AG04450 (cell line): ENCODE results near the gene ARHGEF25. TPM values are rescaled to one million over a fixed set of nuclear protein-coding genes. Genes with fewer than 3 reads are reported as not detected.

Source experiments
- CTCF ChIA-PET: fragments of 300-600, 350-600 bp; formaldehyde crosslinking; extraction: SDS; loops from one replicate; lab custom pipeline; 2022; ENCODE audit warnings: antibody characterized with exemption, inconsistent platforms; lab: Charles Lee
- POLR2A ChIA-PET: fragments of 350-600 bp; formaldehyde crosslinking; extraction: SDS; loops from one replicate; lab custom pipeline; 2021; ENCODE audit warnings: antibody characterized with exemption, inconsistent platforms; lab: Yijun Ruan, JAX
- DNase-seq: peaks from one replicate; pipeline ENCODE4 v3.0.0-alpha.2; 2011; ENCODE audit warnings: low read depth, low spot score
- H3K27ac ChIP-seq: one replicate; pipeline ENCODE4 v1.5.1; 2012; ENCODE audit warnings: low read depth, low read length, control low read depth
- H3K27me3 ChIP-seq: one replicate; pipeline ENCODE4 v1.6.0; 2012; ENCODE audit warnings: low read length; ENCODE audit not compliant: control insufficient read depth, insufficient read depth
- H3K4me3 ChIP-seq: 2 replicates; pipeline ENCODE4 v1.5.1; 2011; ENCODE audit warnings: mild to moderate bottlenecking, low read depth, low read length, control low read depth
- H3K9me3 ChIP-seq: 2 replicates; pipeline ENCODE4 v1.5.1; 2012; ENCODE audit warnings: low read length; ENCODE audit not compliant: control insufficient read depth, insufficient read depth
- CTCF ChIP-seq: IDR thresholded peaks from 2 replicates; pipeline ENCODE4 v1.5.1; 2011; ENCODE audit warnings: low read depth, low read length, control low read depth, inconsistent platforms
- polyA plus RNA-seq: library from polyadenylated mRNA; depleted of rRNA; stranded (reverse); fragments of >200 nt; gene quantifications from 2 replicates; pipeline ENCODE4 v1.2.3, GENCODE V29; 2011

ARHGEF25 gene
- polyA plus RNA-seq, 1 experiment, result 23.4 TPM

- no peak for TF ChIP-seq CTCF
- peak within 1 kb of the TSS; percentile 75 for H3K4me3 ChIP-seq
- no peak for DNase-seq
- CTCF ChIA-PET, result interaction anchor here (1.7 kb wide), 1 partner anchor 21 kb away, joined by 6 read pairs; no protein-coding TSS in a partner anchor
- H3K9me3 ChIP-seq, result no peaks in the 10 kb centered on the region; the same call in 1 of the 2 replicates
- peak within 1 kb of the TSS; percentile 39 for H3K27ac ChIP-seq
- POLR2A ChIA-PET, result no interaction called here
- H3K27me3 ChIP-seq, result no peaks in the 10 kb centered on the region
Observed at GRCh38 chr12:57604454-57604991, 6.7 kb upstream of the ARHGEF25 start, which contains the start of gene DTX3. DTX3 (plus strand) TSS chr12:57604824; CDS start chr12:57606518, 1,694 bp downstream.

- ChIA-PET POLR2A (interaction anchor here (0.5 kb wide), 1 partner anchor 77 kb away, joined by 3 read pairs; no protein-coding TSS in a partner anchor), CTCF (interaction anchor here (2.7 kb wide), 1 partner anchor 22 kb away, joined by 17 read pairs; no protein-coding TSS in a partner anchor)
- no peak for TF ChIP-seq CTCF
- peak overlapping the region; percentile 31 for H3K27ac ChIP-seq
- H3K27me3 ChIP-seq, result no peaks in the 10 kb centered on the region
- no peaks in the 10 kb centered on the region; the same call in 1 of the 2 replicates for H3K9me3 ChIP-seq
- DNase-seq, result no peak
- H3K4me3 ChIP-seq, result peak overlapping the region; percentile 75
Observed at GRCh38 chr12:57604992-57605810, 6.0 kb upstream of the ARHGEF25 start.

GRCh38 chr12:57605811-57606311 lies 5.4 kb upstream of the ARHGEF25 start:
- no peak overlapping the region for H3K27ac ChIP-seq
- POLR2A ChIA-PET, result interaction anchor here (0.5 kb wide), 1 partner anchor 498 kb away, joined by 3 read pairs; no protein-coding TSS in a partner anchor
- no peak for DNase-seq
- TF ChIP-seq CTCF, result no peak
- peak overlapping the region; percentile 75 for H3K4me3 ChIP-seq
- H3K27me3 ChIP-seq, result no peaks in the 10 kb centered on the region
- H3K9me3 ChIP-seq, result no peaks in the 10 kb centered on the region; the same call in 1 of the 2 replicates
- CTCF ChIA-PET, result interaction anchor here (2.7 kb wide), 1 partner anchor 23 kb away, joined by 17 read pairs; no protein-coding TSS in a partner anchor

GRCh38 chr12:57606399-57606798 lies 4.8 kb upstream of the ARHGEF25 start:
- CTCF ChIA-PET, result interaction anchor here (2.7 kb wide), 1 partner anchor 23 kb away, joined by 17 read pairs; no protein-coding TSS in a partner anchor
- Histone ChIP-seq H3K9me3 (no peaks in the 10 kb centered on the region; the same call in 1 of the 2 replicates), H3K27me3 (no peaks in the 10 kb centered on the region), H3K4me3 (no peak overlapping the region), H3K27ac (no peak overlapping the region)
- DNase-seq, result no peak
- no peak for TF ChIP-seq CTCF
- POLR2A ChIA-PET, result interaction anchor here (0.5 kb wide), 1 partner anchor 499 kb away, joined by 3 read pairs; no protein-coding TSS in a partner anchor
